HG02973 (cell line): ENCODE results near the gene IFI27.
"Not testable (repeated sequence)": the region's sequence is repeated elsewhere in the genome, so short reads cannot be mapped to it uniquely, and the experiment has no call there.

ENCODE experiments used
- ATAC-seq: cut with Tn5 transposase; IDR thresholded peaks from one replicate; pipeline ENCODE4 v1.9.1; 2021; ENCODE audit warnings: moderate library complexity; ENCODE audit not compliant: unreplicated experiment

Gene IFI27

GRCh38 chr14:94110552-94111181 lies at the start of gene IFI27:
TSS of gene IFI27 (plus strand) at chr14:94110736.
- ATAC-seq = no peak

GRCh38 chr14:94062344-94062940 lies 48.1 kb upstream of the IFI27 start:
- no peak for ATAC-seq

- no peak for ATAC-seq
Measured at GRCh38 chr14:94066089-94066676, 44.4 kb upstream of the IFI27 start.

GRCh38 chr14:94072076-94072475 lies 38.5 kb upstream of the IFI27 start:
- not testable (repeated sequence) for ATAC-seq

- ATAC-seq = no peak
Measured at GRCh38 chr14:94074534-94074933, 36.0 kb upstream of the IFI27 start.

GRCh38 chr14:94075008-94075407 lies 35.5 kb upstream of the IFI27 start:
- no peak for ATAC-seq

GRCh38 chr14:94077111-94077821 lies 33.3 kb upstream of the IFI27 start:
- no peak for ATAC-seq

- no peak for ATAC-seq
Measured at GRCh38 chr14:94077823-94078222, 32.7 kb upstream of the IFI27 start.

GRCh38 chr14:94079891-94080620 lies 30.5 kb upstream of the IFI27 start:
- no peak for ATAC-seq

GRCh38 chr14:94080621-94081385 lies 29.7 kb upstream of the IFI27 start, which contains the start of the genes DDX24 and IFI27L1:
TSS of gene DDX24 (minus strand) at chr14:94081202. CDS start at chr14:94079742, 1,460 bp downstream.
TSS of gene IFI27L1 (plus strand) at chr14:94081310. CDS start at chr14:94096938, 15,628 bp downstream.
- ATAC-seq = peak; percentile 96

GRCh38 chr14:94081386-94081820 lies 29.1 kb upstream of the IFI27 start:
- ATAC-seq = peak; percentile 27

- ATAC-seq = no peak
Measured at GRCh38 chr14:94087891-94088290, 22.6 kb upstream of the IFI27 start.

- no peak for ATAC-seq
Measured at GRCh38 chr14:94088516-94088915, 22.0 kb upstream of the IFI27 start.

- ATAC-seq = no peak
Measured at GRCh38 chr14:94089479-94089878, 21.1 kb upstream of the IFI27 start.

GRCh38 chr14:94093418-94093817 lies 17.1 kb upstream of the IFI27 start:
- no peak for ATAC-seq

- no peak for ATAC-seq
Measured at GRCh38 chr14:94097091-94097490, 13.4 kb upstream of the IFI27 start.

- ATAC-seq = no peak
Measured at GRCh38 chr14:94098326-94098992, 12.1 kb upstream of the IFI27 start.

GRCh38 chr14:94099006-94099405 lies 11.5 kb upstream of the IFI27 start:
- ATAC-seq = no peak

GRCh38 chr14:94100847-94101246 lies 9.7 kb upstream of the IFI27 start:
- no peak for ATAC-seq

GRCh38 chr14:94101748-94102147 lies 8.8 kb upstream of the IFI27 start:
- ATAC-seq = no peak
